Myocyte (in vitro differentiated cells): ENCODE results near the gene SNRNP40. TPM values are rescaled to one million over a fixed set of nuclear protein-coding genes. Genes with fewer than 3 reads are reported as not detected.
"Not testable (repeated sequence)": the region's sequence is repeated elsewhere in the genome, so short reads cannot be mapped to it uniquely, and the experiment has no call there.

Source experiments
- DNase-seq: peaks from one replicate; pipeline ENCODE4 v3.0.0-alpha.2; 2012; ENCODE audit warnings: low read depth
- total RNA-seq: library from RNA; depleted of rRNA; stranded (reverse); fragments of >200 nt; gene quantifications from 2 replicates; pipeline ENCODE4 v1.2.3, GENCODE V29; 2014

Gene SNRNP40
- total RNA-seq, 1 donor from 2014 or later = 55.3 TPM

DNA sequence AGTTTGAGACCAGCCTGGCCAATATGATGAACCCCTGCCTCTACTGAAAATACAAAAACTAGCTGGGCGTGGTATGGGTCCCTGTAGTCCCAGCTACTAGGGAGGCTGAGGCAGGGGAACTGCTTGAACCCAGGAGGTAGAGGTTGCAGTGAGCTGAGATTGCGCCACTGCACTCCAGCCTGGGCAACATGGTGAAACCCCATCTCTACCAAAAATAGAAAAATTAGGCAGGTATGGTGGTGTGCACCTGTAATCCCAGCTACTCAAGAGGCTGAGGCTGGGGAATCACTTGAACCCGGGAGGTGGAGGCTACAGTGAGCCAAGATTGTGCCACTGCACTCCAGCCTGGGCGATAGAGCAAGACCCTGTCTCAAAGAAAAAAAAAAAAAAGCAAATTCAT lies 8.8 kb downstream of the SNRNP40 start:
- not testable (repeated sequence) for DNase-seq

DNA sequence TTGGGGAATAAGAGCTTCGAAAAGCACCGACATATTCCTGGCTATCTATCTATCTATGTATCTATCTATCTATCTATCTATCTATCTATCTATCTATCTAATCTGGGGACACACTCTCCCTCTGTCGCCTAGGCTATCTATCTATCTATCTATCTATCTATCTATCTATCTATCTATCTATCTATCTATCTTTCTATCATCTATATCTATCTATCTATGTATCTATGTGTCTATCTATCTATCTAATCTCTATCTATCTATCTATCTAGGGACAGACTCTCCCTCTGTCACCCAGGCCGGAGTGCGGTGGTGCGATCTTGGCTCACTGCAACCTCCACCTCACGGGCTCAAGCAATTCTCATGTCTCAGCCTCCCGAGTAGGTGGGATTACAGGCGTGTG lies 14.2 kb downstream of the SNRNP40 start:
- not testable (repeated sequence) for DNase-seq

DNA sequence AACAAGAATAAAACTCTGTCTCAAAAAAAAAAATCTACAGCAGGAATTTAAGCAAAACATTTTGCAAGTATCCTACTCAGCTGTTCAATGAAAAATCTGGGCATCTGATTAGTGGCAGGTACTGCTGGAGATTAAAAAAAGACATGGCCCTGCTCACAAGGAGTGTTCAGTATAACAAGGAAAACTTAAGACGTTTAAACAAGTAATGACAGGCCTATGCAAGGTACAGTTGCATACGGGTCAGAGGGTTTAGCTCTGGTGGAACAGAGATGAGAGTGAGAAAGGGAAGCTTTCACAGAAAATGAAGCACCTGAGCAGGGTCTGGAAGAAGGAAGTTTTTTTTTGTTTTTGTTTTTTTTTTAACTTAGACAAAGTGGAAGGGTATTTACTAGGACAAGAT lies 23.0 kb downstream of the SNRNP40 start:
- DNase-seq = no peak

DNA sequence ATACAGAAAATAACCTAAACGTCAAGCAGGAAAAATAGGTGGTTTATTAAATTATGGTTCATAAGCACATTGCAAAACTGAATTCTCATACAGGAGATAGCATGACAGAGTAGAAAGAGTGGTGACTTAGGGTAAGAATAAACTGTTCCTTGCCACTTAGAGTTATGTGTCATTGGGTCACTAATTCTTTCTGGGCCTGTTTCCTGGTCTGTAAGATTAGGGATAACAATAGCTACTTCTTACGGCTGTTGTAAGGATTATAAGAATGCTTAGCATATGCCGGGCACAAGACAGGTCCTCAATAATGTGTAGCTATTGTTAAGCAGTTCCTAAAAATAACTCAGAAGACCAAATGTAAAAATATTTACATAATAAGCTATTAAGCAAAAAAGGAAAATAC lies 24.2 kb downstream of the SNRNP40 start:
- no peak for DNase-seq

DNA sequence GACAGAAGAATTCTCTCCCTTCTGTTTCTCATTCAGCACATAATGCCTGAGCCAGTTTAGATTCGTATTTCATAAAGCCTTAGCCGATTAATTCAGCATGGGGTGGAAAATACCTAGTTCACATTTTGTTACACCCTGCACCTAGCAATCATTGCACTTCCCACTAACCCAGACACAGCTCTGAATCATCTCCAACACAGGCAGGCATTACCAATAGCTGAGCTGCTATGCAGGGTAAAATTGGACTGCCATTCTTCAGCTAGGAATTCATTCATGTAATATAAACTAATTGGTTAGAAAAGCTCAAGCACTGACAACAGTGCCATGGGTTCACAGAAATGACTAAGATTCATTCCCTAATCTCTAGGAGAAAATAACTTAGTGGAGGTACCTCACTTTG lies 30.0 kb downstream of the SNRNP40 start:
- DNase-seq = no peak

DNA sequence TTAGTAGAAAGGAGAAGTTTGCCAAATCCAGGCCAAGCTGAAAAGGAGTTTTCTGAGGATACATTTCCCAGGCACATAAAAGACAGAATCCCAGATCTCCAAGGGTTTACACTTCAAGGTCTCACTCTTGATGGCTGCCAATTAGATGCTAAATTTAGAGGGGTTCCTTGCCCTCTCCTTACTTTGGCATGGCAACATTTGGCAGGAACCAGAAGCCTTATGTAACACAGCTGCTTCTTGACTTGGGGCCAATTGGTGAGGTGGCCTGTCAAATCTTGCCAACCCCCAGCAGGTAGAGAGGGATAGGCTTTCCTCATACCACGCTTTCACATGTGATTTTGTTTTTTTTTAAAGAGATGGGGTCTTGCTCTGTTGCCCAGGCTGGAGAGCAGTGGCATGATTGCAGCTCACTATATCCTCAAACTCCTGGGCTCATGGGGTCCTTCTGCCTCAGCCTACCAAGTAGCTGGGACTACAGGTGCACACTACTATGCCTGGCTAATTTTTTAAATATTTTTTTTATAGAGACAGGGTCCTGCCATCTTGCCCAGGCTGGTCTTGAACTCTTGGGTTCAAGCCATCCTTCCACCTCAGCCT lies 31.7 kb downstream of the SNRNP40 start:
- peak; percentile 36 for DNase-seq

DNA sequence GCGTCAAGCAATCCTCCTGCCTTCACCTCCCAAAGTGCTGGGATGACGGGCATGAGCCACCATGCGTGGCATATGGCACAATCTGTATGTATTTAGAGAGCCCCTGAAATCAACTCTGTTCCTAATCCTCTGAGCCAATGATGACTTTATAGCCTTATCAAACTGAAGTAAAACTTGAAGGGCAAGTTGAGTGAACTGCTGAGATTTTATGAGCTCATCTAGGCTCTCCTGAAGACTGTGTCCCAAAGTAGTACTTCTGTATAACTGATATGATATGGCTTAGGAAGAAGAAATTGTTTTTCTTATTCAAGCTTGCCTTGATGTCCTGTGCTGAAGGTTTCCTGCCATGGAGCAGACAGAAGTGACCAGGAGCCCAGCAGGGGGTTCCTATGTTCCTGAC lies 33.2 kb downstream of the SNRNP40 start:
- no peak for DNase-seq

DNA sequence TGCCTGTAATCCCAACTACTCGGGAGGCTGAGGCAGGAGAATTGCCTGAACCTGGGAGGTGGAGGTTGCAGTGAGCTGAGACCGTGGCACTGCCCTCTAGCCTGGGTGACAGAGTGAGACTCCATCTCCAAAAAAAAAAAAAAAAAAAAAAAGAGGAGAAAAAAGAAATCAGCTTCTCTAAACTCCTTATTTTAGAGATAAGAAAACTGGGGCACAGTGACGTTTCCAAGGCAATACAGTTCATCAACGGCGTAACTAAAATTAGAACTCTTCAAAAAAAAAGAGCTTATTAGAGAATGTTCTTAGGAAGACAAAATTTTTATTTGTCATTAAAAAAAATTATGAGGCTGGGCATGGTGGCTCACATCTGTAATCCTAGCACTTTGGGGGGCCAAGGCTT lies 34.2 kb downstream of the SNRNP40 start:
- not testable (repeated sequence) for DNase-seq

DNA sequence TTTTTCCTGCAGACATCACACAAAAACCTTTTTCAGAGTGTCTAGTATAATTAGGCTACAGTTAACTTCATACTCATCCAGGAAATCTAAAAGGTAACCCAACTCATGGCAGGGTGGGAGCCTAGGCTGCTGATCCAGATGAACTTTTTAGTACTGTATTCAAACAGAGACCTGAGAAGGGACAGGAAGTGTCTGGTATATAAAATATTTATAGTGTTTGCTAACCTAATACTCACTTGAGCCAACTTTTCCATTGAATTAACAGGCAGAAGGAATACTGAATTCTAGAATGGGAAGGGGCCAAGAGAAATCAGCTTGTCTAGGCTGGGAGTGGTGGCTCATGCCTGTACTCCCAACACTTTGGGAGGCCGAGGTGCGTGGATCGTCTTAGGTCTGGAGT lies 34.7 kb downstream of the SNRNP40 start:
- DNase-seq = no peak

DNA sequence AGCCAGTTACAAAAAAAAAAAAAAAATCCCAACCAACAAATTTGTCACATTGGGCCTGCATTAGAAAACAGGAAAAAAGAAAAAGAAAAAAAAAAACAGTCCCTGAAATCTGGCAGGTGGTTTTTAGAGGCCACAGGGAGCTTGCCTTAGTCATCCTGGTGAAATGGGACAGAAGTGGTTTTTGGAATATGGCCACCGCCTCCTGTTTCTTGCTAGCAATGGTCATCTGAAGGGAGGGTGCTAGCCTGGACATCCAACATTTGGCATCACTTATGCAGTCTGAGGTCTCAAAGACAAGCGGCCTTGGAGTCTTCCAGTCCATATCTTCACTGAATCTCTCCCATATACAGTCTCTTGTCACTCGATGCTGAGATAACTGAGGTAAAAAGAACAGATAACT lies 36.8 kb downstream of the SNRNP40 start:
- DNase-seq = peak; percentile 64

DNA sequence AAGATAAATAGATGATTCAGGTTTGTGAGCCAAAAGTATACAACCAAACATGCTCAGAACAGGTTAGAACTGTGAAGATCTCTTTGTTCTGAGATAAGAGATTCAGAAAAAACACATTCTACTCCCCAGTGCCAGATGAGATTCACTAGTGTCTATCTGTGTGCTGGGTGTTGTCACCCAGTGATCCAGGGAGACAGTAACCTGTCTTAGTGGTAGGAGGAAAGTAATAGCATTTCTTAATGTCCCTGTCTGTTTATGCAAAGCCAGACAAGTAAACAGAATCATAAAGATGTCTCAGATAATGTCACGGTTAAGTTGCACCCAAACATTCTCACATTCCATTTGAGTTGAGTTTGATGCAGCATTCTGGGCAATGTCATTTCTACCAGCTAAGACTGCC lies 38.0 kb downstream of the SNRNP40 start:
- DNase-seq = no peak

DNA sequence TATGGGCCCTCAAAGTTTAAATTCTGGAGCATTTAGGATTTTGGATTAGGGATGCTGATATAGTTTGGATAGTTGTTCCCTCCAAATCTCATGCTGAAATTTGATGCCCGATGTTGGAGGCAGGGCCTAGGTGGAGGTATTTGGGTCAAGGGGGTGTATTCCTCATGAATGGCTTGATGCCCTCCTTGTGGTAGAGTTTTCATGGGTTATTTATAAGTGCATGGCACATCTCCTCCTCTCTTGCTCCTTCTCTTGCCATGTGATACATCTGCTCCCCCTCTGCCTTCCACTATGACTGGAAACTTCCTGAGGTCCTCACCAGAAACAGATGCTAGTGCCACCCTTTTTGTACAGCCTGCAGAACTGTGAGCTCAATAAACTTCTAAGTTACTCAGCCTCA lies 39.4 kb downstream of the SNRNP40 start:
- DNase-seq = no peak

DNA sequence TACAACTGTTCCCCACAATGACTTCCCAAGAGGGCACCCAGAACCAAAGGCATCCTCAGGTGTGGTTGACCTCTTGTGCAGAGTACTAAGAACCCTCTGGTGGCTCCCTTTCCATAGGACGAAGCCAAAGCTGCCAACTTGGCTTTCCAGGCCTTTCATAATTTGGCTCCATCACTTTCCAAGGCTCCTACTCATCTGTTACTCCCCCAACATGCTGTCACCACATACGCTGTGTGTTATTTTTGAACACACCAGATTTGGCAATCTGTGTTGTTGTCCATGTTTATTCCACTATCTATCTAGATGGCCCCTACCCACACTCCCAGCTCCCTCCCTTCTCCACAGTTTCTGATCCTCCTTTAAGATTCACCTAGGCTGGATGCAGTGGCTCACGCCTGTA lies 46.7 kb downstream of the SNRNP40 start:
- no peak for DNase-seq

DNA sequence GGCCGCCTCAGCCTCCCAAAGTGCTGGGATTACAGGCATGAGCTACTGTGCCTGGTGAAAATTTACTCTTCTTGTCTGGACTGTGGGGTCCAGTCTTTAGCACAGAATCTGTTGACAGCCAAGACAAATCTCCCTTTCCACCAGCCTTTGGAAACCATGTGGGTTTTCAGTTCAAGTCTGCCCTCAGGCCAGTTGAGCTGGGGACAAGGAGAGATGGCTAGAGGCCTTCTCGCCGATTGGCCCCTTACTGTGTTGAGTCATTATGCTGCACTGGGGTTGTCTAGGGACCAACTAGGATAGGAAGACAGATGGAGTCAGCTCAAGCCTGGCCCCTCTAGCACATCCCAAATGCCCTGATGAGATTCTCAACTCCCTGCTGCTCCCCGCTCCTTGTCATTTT lies 48.3 kb downstream of the SNRNP40 start:
- no peak for DNase-seq

DNA sequence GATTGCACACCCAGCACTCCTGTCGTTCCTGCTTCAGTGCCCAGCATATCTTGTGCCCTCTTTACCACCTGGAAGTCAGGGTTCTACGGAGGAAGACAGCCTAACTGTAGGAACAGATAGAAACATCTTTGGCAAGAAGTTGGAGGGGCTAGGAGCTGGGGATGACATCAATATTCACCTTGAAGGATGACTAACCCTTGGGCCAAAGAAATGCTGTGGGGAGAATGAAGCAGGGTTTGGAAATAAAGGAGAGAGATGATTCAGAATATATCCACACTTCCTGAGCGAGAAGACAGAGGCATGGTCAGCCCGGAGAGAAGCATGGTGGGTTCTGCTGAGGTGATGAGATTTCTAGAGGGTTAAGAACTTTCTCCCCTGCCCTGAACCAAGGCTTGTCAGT lies 52.3 kb downstream of the SNRNP40 start:
- DNase-seq = no peak

DNA sequence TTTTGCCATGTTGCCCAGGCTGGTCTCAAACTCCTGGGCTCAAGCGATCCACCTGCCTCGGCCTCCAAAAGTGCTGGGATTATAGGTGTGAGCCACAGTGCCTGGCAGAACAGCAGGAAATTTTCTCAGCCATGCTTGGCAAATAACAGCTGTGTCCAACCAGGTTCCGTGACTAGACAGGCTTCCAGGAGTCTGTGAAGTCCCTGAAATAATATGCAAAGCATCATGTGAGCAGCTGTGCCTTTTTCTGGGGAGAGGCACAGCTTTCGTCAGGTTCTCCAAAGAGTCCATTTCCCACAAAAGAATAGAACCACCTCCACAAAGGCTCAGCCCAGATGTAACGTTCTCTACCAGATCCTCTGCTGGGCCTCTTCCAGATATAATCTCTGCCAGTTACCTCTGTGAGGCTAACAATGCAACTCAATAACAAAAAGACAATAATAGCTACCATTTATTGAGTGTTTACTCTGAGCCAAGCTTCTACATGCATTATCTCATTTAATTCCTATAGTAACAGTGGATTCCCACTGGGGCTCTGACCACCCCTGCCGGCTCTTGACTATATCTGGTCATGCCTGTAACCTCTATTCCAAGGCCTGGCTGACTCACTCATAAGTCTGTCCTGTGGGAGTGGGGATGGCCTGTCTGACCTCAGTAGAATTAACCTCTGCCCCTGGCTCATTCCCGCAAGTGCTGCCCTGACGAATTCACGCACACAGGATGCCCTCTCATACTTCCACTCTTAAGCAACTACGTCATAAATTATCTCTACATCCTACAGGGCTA lies 52.9 kb downstream of the SNRNP40 start:
- DNase-seq = peak; percentile 28

DNA sequence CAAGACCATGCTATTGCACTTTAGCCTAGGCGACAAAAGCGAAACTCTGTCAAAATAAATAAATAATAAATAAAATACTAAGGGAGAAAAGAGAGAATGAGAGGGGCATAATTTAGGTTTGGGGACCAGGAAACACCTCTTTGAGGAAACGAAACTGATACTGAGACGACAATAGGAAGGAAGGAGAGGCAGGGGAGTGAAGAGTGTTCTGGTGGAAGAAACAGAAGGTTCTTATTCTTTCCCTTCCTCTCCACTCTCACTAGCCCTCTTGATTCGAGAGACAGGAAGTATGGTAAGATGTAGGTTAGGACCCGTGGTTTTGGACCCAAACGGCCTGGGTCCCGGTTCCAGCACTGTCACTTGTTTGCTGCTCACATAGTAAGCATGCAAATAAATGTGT lies 55.3 kb downstream of the SNRNP40 start:
- DNase-seq = no peak

DNA sequence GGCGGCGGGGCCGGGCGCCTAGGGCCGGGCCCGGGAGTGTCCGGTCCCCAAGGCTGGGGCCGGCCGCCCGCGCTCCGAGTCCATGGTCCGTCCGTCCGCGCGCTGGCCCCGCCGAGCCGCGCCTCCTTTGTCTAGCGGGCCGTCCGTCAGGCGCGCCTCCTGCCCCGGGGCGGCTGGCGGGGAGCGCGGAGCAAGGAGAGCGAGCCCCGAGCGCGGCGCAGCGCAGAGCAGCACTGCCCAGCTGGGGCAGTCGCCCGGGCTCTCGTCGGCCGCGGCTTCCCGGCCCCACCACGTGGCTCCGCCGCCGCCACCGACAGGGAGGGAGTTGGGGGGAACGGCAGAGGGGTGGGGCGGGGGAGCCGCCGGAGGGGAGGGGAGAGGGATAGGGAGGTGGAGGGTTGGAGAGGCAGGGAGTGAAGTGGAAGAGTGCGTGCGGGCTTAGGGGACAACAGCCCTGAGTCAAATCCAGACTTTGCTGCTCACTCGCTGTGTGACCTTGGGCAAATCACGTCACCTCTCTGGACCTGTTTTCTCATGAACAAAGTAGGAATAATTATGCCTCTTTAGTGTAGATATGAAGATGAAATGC lies 56.8 kb downstream of the SNRNP40 start, which contains the start of gene NKAIN1:
Gene NKAIN1 (minus strand): TSS at position 235 of the 589 bp plus-strand sequence. CDS start 340 bp downstream, outside the sequence.
- peak; percentile 25 for DNase-seq

DNA sequence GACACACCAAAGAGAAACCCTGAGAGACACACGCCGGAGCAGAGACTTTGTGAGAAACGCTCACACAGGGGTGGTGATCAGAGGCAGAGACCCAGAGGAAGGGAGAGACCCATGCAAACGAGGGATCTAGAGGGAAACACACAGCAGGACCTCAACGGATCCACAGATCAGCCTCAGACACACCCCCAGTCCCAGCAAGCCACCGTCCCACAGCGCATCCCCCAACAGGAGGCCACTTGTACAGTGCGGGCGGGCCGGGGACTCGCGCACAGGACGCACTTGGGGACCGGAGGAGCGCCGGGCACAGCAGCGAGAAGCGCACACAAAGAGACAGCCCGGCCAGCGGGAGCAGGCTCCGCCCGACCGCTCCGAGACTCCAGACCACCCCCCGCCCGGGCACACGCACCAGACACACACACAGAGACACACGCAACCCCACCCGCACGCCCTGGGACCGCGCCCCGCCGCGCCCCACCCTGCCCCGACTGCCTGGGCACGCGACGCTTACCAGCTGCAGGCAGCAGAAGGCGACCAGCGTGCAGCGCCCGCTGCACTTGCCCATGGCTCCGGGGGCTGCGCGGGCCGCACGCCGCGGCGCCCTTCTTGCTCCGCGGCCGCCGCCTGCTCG lies 57.5 kb downstream of the SNRNP40 start:
- DNase-seq = peak; percentile 29

DNA sequence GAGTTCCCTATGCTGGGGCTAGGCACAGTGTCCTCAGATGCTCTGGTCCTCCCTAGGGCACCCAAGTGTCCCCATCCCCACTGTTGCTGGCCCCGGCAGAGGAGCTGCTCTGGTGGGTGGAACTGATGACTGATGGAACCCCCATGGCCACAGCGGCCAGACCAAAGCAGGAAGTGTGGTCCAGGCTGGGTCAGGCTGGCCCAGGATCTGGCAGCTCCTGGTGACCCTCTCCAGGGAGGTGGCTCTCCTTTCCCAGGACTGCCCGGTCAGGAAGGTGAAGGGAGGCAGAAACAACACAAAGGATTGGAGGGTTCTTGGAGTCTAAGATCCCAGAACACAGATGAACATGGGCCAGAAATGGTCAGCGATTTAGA lies 58.0 kb downstream of the SNRNP40 start:
- no peak for DNase-seq

DNA sequence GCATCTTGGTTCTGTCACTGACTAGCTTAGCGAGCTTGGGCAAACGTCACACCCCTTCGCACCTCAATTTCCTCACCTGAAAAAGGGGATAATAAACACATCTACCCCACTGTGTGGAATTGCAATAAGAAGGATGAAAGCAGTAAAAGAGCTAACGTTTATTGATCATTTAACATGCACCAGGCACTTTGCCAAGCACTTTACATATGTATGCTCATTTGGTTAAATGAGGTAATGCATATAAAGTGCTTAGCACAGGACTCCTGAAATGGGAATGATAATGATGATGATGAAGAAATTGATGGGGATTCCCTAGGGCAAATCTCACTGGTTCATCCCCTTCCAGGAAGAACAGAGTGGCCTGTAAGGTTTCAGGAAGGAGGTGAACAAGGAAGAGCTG lies 61.7 kb downstream of the SNRNP40 start:
- DNase-seq = no peak

DNA sequence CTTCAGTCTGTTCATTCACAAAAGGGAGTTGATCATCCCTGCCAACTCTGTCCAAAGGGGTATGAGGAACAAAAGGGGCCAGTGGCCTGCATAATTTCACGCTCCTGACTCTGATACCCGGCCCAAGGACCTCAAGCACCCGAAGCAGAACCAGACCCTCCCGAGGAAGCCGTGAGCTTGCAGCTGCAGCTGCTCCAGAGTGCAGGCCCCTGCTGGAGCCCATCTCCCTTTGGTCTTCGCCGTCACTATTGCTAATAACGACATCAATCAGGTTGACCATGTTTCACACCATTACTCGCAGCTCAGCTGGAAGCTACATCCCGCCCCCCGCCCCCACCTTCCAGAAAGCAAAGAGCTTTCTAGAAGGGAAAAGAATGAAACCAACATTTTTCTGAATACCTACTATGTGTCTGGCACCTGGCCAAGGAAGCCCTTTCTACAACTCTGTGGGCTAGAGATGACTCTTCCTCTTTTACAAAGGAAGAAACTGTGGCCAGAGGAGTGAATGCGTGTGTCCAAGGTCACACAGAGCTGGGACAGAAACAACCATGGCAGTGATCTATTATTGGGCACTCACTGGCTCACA lies 62.4 kb downstream of the SNRNP40 start:
- no peak for DNase-seq
